Stimulated activated naive CD8-positive, alpha-beta T cell treated with anti-CD3 and anti-CD28 coated beads, Interleukin-15, Interleukin-2, amounts not matched to agents 100 U/mL and 50 U/mL, for 24 hours (primary cell): ENCODE results near the gene HTR3D.
A peak's percentile ranks its signal among the peaks of the same experiment; 100 is the strongest.
"Not testable (repeated sequence)": the region's sequence is repeated elsewhere in the genome, so short reads cannot be mapped to it uniquely, and the experiment has no call there.

Source experiments
- ATAC-seq: fragments of 150-1000 bp; cut with Tn5 transposase; one replicate; pipeline ENCODE4 v1.10.0; 2021
- DNase-seq: peaks from one replicate; pipeline ENCODE4 v3.0.0; 2021

HTR3D gene

DNA sequence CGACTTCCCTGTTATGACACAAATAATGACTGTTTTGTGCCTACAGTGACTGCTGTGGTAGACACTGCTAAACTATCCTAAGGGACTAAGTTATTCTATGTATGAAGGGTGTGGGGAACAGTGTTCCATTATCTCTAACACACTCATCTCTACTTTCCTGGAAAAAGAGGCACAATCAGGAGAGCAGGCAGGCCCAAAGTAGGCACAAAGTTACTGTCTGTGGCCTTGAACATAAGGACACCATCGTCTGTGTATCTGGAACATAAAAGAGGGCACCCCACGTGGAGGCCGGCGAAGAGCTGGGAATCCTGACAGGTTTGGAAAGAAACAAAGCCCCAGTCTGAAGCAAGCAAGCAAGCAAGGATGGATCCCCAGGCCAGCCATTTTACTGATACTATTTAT, 15.4 kb upstream of the HTR3D start:
- DNase-seq (no peak), ATAC-seq (no peak)

GRCh38 chr3:184016811-184017671, 14.5 kb upstream of the HTR3D start:
- DNase-seq (peak; percentile 63), ATAC-seq (peak; percentile 77)

- peak; percentile 86 for DNase-seq
- ATAC-seq, result peak; percentile 98
Observed at GRCh38 chr3:184017672-184018423, 13.7 kb upstream of the HTR3D start, which contains the start of gene ABCC5. Gene ABCC5 (minus strand): TSS chr3:184017884. CDS start chr3:184014392, 3,492 bp downstream.

DNA sequence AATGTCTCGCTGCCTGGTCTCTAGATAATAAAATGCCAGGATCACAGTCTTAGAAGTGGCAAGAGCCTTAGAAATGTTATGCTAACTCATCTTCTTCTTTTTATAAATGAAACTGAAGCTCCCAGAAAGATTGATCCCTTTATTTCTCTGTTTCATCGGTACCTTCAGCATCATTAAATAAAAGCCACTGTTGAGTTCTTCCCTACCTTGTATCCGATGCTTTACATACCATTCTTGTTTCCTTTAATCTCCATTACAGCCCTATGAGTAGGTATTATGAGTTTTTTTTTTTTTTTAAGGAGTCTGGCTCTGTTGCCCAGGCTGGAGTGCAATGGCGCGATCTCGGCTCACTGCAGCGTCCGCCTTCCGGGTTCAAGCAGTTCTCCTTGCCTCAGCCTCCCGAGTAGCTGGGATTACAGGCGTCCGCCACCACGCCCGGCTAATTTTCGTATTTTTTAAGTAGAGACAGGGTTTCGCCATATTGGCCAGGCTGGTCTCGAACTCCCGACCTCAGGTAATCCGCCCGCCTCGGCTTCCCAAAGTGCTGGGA, 13.0 kb upstream of the HTR3D start:
- ATAC-seq (no peak), DNase-seq (no peak)

GRCh38 chr3:184022323-184022722, 9.2 kb upstream of the HTR3D start:
- no peak for ATAC-seq
- no peak for DNase-seq

- not testable (repeated sequence) for ATAC-seq, DNase-seq
Observed at GRCh38 chr3:184025256-184025655, 6.3 kb upstream of the HTR3D start.

DNA sequence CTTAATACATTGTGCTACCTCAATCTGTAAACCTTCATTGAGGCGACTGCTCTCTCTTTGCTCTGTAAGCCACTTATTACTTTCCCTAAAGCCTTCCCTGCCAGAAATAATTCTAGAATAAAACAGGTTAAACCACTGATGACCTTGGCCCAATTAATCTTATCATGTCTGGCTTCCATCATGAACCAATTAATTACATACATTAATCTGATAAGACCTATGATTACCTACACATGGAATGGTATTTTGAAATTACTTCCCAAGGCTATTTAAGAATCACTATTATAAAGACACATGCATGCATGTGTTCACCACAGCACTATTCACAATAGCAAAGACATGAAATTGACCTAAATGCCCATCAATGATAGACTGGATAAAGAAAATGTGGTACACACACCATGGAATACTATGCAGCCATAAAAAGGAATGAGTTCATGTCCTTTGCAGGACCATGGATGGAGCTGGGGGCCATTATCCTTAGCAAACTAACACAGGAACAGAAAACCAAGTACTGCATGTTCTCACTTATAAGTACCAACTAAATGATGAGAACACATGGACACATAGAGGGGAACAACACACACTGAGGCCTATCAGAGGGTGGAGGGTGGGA, 3.2 kb upstream of the HTR3D start:
- DNase-seq, ATAC-seq: not testable (repeated sequence)

DNA sequence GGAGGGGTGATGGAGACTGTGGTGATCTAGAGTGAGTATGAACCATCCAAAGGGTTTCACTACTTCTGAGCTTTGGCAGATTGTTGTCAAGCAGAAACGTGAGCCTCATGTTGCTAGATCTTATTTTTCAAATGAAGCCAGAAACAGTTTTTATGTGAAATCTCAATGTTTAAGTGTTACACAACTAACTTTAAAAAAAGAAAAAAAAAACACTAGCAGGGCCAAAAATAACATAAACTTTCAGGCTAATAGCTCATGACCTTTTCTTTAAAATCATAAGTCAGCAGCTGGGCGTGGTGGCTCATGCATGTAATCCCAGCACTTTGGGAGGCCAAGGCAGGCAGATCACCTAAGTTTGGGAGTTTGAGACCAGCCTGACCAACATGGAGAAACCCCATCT, 2.1 kb upstream of the HTR3D start:
- no peak for DNase-seq
- ATAC-seq, result no peak

- DNase-seq (no peak), ATAC-seq (no peak)
Observed at GRCh38 chr3:184030536-184030935, 1.0 kb upstream of the HTR3D start.

DNA sequence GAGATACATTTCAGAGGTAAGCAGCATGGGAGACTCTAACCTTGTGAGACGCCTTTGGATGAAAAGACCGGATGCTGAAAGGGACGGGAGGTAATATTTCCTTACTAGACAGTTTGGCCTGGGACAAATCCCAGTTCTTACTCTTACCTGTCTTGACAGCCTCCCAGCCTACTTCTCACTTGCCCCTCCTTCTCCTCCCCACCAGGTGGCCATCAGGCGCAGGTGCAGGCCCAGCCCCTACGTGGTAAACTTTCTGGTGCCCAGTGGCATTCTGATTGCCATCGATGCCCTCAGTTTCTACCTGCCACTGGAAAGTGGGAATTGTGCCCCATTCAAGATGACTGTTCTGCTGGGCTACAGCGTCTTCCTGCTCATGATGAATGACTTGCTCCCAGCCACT, 6.3 kb downstream of the HTR3D start:
- DNase-seq (no peak), ATAC-seq (no peak)

DNA sequence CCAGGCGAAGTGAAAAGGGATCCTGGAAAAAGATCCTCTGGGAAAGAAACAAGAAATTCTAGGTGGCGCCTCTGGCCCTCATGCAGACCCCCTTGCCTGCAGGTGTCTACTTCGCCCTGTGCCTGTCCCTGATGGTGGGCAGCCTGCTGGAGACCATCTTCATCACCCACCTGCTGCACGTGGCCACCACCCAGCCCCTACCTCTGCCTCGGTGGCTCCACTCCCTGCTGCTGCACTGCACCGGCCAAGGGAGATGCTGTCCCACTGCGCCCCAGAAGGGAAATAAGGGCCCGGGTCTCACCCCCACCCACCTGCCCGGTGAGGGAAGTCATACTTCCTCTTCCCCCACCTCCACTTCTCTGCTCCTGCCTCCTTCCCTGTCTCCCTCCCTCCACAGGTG, 6.8 kb downstream of the HTR3D start:
- not testable (repeated sequence) for DNase-seq, ATAC-seq

DNA sequence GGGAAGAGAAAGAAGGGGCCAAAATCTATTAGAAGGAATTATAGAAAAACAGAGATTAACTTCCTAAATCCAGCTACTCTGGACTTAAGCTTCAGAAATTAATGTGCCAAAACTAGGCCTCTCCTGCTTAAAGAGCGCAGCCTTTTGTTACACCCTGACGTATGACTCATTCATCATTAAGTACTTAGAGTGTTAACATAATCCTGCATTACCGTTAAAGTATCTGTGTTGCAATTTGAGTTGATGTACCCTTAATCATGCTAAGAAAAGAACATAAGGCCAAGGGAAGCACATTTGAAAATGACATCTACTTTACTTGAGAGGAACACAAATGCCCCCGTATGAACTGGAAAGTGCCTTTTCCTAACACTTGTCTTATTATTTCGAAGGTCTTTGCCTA, 7.9 kb downstream of the HTR3D start:
- no peak for ATAC-seq

DNA sequence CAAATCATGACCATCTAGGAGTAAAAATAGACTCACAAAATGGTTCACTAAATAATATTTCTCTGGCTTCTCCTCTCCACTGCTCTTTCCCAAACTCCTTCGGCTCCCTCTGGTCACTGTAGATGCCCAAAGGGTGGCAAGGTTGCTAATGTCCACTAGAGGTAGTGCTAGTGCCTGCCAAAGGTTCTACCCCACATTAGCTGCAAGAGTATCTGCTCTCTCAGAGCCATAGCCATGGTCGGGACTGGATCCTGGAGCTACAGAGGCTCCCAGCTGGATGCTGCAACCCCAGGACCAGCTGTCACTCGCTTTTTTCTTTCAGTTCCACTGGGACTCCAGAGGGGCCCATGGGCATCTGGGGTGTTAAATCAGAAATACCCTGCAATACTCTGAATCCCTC, 8.5 kb downstream of the HTR3D start:
- no peak for DNase-seq

More for the DNA sequence above, 7.9 kb downstream of the HTR3D start:
- no peak for DNase-seq

DNA sequence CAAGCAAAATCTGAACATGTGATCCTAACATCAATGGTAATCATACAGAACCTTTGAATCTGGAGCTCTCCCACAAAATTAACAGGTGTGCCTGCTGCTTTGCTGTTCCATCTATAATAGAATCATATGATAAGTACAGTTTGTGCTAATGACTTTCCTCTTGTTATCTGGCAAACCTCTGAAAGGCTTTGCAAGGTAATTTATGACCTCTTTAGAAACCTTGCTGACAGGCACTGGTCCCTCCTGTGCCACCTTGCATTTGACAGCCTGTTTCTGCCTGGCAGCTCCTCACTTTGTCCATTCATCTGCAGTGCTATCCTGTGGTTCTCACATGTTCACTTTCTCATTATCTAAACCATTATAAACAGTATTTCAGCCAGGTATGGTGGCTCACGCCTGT, 11.1 kb downstream of the HTR3D start:
- DNase-seq, result no peak
- ATAC-seq, result no peak

More for the DNA sequence above, 8.5 kb downstream of the HTR3D start:
- ATAC-seq, result no peak

- DNase-seq (no peak), ATAC-seq (no peak)
Observed at GRCh38 chr3:184045995-184046394, 14.5 kb downstream of the HTR3D start.

DNA sequence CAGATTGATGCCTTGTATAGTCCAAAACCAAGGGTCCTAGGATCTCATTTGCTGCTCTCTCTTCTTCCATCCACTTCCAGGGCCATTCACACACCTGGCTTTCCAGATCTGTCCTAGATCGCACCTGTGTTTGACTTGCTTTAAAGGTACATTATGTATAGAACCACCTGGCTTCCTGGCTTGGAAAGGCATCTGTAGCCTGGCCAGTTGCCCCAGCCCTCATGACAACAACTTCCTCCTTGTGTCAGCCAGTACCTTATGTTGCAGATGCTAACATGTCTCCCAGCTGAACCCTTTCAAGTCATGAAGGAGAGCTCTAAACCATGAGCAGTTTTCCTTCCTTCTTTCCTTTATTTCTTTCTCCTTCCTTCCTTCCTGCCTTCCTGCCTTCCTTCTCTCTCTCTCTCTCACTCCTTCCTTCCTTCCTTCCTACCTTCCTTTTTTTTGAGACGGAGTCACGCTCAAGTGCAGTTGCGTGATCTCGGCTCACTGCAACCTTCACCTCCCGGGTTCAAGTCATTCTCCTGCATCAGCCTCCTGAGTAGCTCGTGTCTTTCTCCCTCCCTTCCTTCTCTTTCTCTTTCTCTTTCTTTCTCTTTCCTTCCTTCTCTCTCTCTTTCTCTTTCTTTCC, 18.8 kb downstream of the HTR3D start:
- DNase-seq, result no peak
- ATAC-seq, result no peak

DNA sequence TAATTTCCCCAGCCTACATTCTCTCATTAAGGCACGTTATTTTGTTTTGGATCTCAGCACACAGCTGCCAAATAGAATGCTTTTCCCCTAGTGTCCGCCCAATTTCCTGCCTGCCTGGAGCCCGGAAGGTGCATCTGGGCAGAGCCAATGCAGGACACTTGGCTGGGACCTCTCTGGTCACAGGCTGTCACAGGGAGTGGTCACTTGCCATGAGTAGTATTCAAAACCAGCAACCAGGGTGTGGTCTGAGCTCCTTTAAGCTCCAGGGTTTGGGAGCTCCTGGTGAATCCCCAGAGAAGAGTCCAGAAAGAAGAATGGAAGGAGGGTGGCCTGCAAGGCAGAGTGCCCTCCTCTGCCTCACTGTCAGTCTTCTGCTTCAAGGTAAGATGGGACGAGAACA, 21.2 kb downstream of the HTR3D start, which contains the start of gene HTR3C:
Gene HTR3C (plus strand): TSS at position 281 of the 400 bp plus-strand sequence. CDS start 34 bp downstream, at position 315.
- DNase-seq (no peak), ATAC-seq (no peak)

DNA sequence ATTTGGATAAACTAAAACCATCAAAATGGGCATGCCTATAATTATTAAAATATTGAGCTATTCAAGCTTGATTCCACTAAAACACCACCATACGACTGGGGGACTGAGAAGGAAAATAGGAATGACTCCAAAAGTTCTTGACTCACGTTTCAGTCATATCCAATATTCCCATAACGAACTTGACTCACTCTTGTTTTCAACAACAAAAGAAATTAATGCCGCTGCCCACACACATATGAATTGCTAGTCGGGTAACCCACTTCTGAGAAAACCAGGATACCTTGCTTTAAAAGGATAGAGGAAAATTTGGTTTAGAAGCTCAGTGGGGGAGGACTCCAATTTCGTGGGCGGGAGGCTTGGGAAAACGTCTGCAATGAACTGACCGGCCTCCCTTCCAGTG, 26.5 kb downstream of the HTR3D start:
- no peak for DNase-seq
- no peak for ATAC-seq

GRCh38 chr3:184059424-184059823, 27.9 kb downstream of the HTR3D start:
- DNase-seq, result no peak
- no peak for ATAC-seq

- no peak for ATAC-seq
- no peak for DNase-seq
Observed at GRCh38 chr3:184062637-184063036, 31.1 kb downstream of the HTR3D start.

- no peak for ATAC-seq
- no peak for DNase-seq
Observed at GRCh38 chr3:184066211-184066610, 34.7 kb downstream of the HTR3D start.

DNA sequence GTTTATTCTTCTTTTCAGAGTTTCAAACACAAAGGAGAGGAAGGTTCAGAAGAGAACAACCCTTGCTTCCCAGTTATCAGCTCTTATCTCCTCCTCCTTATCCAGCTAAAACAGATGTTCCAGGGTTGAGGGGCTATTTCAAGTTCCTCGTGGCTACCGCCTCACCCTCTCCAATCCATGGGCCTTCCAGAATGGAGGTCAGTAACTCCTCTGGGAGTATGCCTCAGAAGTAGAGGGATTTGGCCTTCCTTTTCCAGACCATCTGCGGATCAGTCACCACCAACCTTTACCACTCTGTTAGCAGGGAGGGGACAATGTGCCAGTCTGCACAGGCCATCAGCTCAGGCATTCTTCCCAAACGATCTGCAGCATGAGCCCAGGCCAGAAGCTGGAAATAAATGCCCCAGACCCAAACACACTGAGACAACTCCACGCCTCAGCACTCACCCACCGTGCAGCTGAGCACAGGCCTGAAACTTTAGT, 36.1 kb downstream of the HTR3D start:
- ATAC-seq (no peak), DNase-seq (no peak)
